Ishikawa (cell line): Measurements from ENCODE around the gene THOP1.

ENCODE experiments used
- CREB1 ChIP-seq: IDR thresholded peaks from 2 replicates; pipeline ENCODE4 v1.6.1; 2012; ENCODE audit warnings: low read depth
- RAD21 ChIP-seq: IDR thresholded peaks from 2 replicates; pipeline ENCODE4 v1.6.1; 2012; ENCODE audit warnings: low read depth
- TF ChIP-seq, protein P1 (sequence below): IDR thresholded peaks from 2 replicates; pipeline ENCODE4 v1.6.1; 2012

DNA sequence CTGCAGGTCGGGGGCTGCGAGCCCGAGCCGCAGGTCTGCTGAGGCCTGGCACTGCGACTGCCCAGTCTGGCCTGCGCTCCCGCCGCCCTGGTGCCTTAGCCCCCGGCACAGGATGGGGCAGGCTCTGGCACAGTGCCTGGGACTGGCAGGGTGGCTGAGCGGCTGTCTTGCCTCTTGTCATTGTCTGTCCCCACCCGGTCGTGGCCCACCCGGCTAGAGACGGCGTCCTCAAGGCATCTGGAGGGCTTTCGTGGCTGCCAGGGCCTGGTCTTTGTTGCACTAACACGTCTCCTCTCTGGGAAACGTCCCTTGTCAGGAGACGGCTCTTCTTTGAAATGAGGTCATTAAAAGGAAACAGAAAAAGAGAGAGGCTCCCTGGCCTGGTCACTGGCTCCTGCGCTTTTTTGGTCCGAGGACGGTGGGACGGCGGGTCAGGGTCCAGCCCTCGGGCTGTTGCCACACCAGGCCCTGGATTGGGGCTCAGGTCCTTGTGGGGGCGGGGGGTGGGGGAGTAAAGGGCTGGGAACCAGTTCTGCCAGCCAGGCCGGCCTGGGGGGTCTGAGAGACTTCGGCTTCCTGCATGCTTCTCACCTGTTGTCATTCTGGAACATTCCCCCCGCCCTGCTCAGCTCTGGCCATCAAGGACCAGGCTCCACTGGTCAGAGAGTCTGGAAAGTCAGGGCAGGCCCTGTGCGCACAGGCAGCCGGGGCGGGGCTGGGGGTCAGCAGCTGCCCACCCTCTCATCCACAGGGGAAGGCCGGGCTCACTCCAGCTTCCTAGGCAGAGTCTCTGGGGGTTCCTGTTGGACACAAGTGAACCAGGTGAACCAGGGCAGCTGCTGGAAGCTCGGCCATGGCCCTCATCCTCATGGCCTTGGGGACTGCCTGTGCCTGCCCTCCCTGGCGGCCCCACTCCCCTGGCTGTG is 28.2 kb downstream of the THOP1 start:
- TF ChIP-seq CREB1: no peak
- no peak for TF ChIP-seq RAD21
- TF ChIP-seq, protein P1, sequence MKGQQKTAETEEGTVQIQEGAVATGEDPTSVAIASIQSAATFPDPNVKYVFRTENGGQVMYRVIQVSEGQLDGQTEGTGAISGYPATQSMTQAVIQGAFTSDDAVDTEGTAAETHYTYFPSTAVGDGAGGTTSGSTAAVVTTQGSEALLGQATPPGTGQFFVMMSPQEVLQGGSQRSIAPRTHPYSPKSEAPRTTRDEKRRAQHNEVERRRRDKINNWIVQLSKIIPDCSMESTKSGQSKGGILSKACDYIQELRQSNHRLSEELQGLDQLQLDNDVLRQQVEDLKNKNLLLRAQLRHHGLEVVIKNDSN: no peak
